HepG2 (cell line): ENCODE measurements around the gene BATF. TPM values are rescaled to one million over a fixed set of nuclear protein-coding genes. Genes with fewer than 3 reads are reported as not detected.

ENCODE experiments used
- ATAC-seq: fragments of 200-7000 bp; cut with Tn5 transposase; 3 replicates; pipeline ENCODE4 v1.9.1; 2020; ENCODE audit warnings: mild to moderate bottlenecking, moderate library complexity
- BruUV-seq: library from RNA; stranded (reverse); fragments of 400-500 nt; replicated peaks from 2 replicates; lab custom pipeline; 2021; lab: Mats Ljungman, UMichigan
- CTCF ChIA-PET: fragments of 300-600 bp; formaldehyde crosslinking; extraction: SDS; loops from one replicate; lab custom pipeline; 2021; ENCODE audit warnings: low total read pairs, inconsistent platforms, low intra/inter-chr PET ratio; lab: Yijun Ruan, JAX
- POLR2A ChIA-PET: fragments of 350-600 bp; sonication (Branson Sonifier 250); formaldehyde crosslinking; loops from one replicate; lab custom pipeline; 2020; ENCODE audit warnings: antibody characterized with exemption, inconsistent platforms; lab: Yijun Ruan, JAX
- DNase-seq: peaks from one replicate; pipeline ENCODE4 v3.0.0-alpha.2; 2015; ENCODE audit warnings: low spot score
- FAIRE-seq: peaks from 3 replicates; lab custom pipeline; 2011; peaks lifted over from hg19 to GRCh38; lab: Jason Lieb, UNC
- H2AFZ ChIP-seq: one replicate; pipeline ENCODE4 v1.6.1; 2011; ENCODE audit warnings: low read length, inconsistent platforms
- H3K27ac ChIP-seq: fragments of 300-600 bp; 3 replicates; pipeline ENCODE4 v1.8.0; 2011; ENCODE audit warnings: mixed run types, mild to moderate bottlenecking, mixed read lengths, low read length, inconsistent platforms; ENCODE audit not compliant: insufficient read depth; ENCODE audit errors: extremely low read length
- H3K27me3 ChIP-seq, 2 experiments: fragments of 200-600 bp in 1 of 2; 2 replicates in 1 of 2; 3 replicates in 1 of 2; pipeline versions ENCODE4 v1.6.0 to v1.8.0; 2011; ENCODE audit warnings: low read length in 2 of 2, mild to moderate bottlenecking in 2 of 2, moderate library complexity in 2 of 2, inconsistent platforms in 1 of 2; ENCODE audit not compliant: insufficient read depth in 2 of 2, control insufficient read depth in 1 of 2
- H3K36me3 ChIP-seq, 2 experiments: fragments of 200-600 bp in 1 of 2; replicated peaks in 1 of 2; 2 replicates in 1 of 2; 3 replicates in 1 of 2; pipeline versions ENCODE4 v1.5.1 to v1.8.0; 2011; ENCODE audit warnings: low read length in 2 of 2, inconsistent platforms in 1 of 2; ENCODE audit not compliant: insufficient read depth in 2 of 2, control insufficient read depth in 1 of 2
- H3K4me1 ChIP-seq: 2 replicates; pipeline ENCODE4 v1.5.1; 2012; ENCODE audit warnings: low read length, inconsistent platforms; ENCODE audit not compliant: insufficient read depth
- H3K4me2 ChIP-seq: 2 replicates; pipeline ENCODE4 v1.6.0; 2011; ENCODE audit warnings: low read depth, low read length, inconsistent platforms
- H3K4me3 ChIP-seq, 3 experiments: fragments of 200-600 bp in 1 of 3; sonication (generic), shearing (Covaris generic) in 1 of 3; replicated peaks in 1 of 3; 2 replicates each; pipeline ENCODE4 v1.5.1; 2011 to 2016; ENCODE audit warnings: low read length in 3 of 3, inconsistent platforms in 2 of 3, low read depth in 2 of 3, mild to moderate bottlenecking in 2 of 3, control low read depth in 1 of 3, mixed read lengths in 1 of 3; ENCODE audit not compliant: insufficient read depth in 1 of 3
- H3K79me2 ChIP-seq: one replicate; pipeline ENCODE4 v1.6.1; 2011; ENCODE audit warnings: low read length, inconsistent platforms; ENCODE audit not compliant: insufficient read depth
- H3K9ac ChIP-seq: 2 replicates; pipeline ENCODE4 v1.6.0; 2011; ENCODE audit warnings: mild to moderate bottlenecking, low read depth, low read length, inconsistent platforms; ENCODE audit not compliant: insufficient read depth
- H3K9me3 ChIP-seq: 2 replicates; pipeline ENCODE4 v1.5.1; 2012; ENCODE audit warnings: mild to moderate bottlenecking, low read length
- H4K20me1 ChIP-seq: 2 replicates; pipeline ENCODE4 v1.6.0; 2011; ENCODE audit warnings: inconsistent platforms, mild to moderate bottlenecking, low read length, moderate library complexity; ENCODE audit not compliant: insufficient read depth
- BCL3 ChIP-seq: sonication (generic); formaldehyde crosslinking; IDR thresholded peaks from 2 replicates; pipeline ENCODE4 v1.5.1; 2020; ENCODE audit warnings: mild to moderate bottlenecking, missing genetic modification reagents, moderate library complexity
- FOXM1 ChIP-seq: sonication (generic); formaldehyde crosslinking; IDR thresholded peaks from 2 replicates; pipeline ENCODE4 v1.5.0; 2020; ENCODE audit warnings: missing genetic modification reagents
- MAFG ChIP-seq: sonication (generic); formaldehyde crosslinking; IDR thresholded peaks from 2 replicates; pipeline ENCODE4 v1.5.1; 2020; ENCODE audit warnings: mild to moderate bottlenecking, missing genetic modification reagents
- MTA1 ChIP-seq: sonication (generic); formaldehyde crosslinking; IDR thresholded peaks from 2 replicates; pipeline ENCODE4 v1.4.0; 2020; ENCODE audit warnings: missing genetic modification reagents, mild to moderate bottlenecking, borderline replicate concordance
- NCOA5 ChIP-seq: sonication (generic); formaldehyde crosslinking; IDR thresholded peaks from 2 replicates; pipeline ENCODE4 v1.4.0; 2020; ENCODE audit warnings: missing genetic modification reagents
- PCBP1 ChIP-seq: fragments of 200-400 bp; formaldehyde crosslinking; IDR thresholded peaks from 2 replicates; pipeline ENCODE4 v1.6.1; 2017; ENCODE audit warnings: mild to moderate bottlenecking, low read depth, low read length, borderline replicate concordance
- POLR2A ChIP-seq, 2 experiments: IDR thresholded peaks; 2 replicates each; pipeline ENCODE4 v1.6.1; 2011; ENCODE audit warnings: low read depth in 2 of 2, low read length in 2 of 2, mild to moderate bottlenecking in 1 of 2, moderate library complexity in 1 of 2; ENCODE audit not compliant: insufficient read depth in 1 of 2
- RBAK ChIP-seq: sonication (generic); formaldehyde crosslinking; IDR thresholded peaks from 2 replicates; pipeline ENCODE4 v1.5.1; 2020; ENCODE audit warnings: mild to moderate bottlenecking, missing genetic modification reagents
- TCF12 ChIP-seq, 2 experiments: fragments of 450-650 bp in 1 of 2; sonication (generic) in 1 of 2; formaldehyde crosslinking in 1 of 2; IDR thresholded peaks; 2 replicates each; pipeline versions ENCODE4 v1.6.1 to v1.8.0; 2017 to 2022; ENCODE audit warnings: antibody characterized with exemption in 1 of 2, mild to moderate bottlenecking in 1 of 2, missing genetic modification reagents in 1 of 2, moderate library complexity in 1 of 2
- ZMAT5 ChIP-seq: sonication (generic); formaldehyde crosslinking; IDR thresholded peaks from 2 replicates; pipeline ENCODE4 v1.5.0; 2020; ENCODE audit warnings: mild to moderate bottlenecking, low read depth, missing genetic modification reagents, borderline replicate concordance
- ZNF496 ChIP-seq: sonication (generic); formaldehyde crosslinking; IDR thresholded peaks from 2 replicates; pipeline ENCODE4 v1.8.1; 2023; ENCODE audit warnings: mild to moderate bottlenecking, moderate library complexity, missing genetic modification reagents; ENCODE audit not compliant: insufficient replicate concordance
- WGBS: methylation state at CpG from one replicate; pipeline ENCODE4 v1.1.6; 2017; ENCODE audit warnings: low lambda C conversion rate; 5-methylcytosine and 5-hydroxymethylcytosine counted together
- in situ Hi-C: cut with HindIII; loops from 2 replicates; pipeline ENCODE4 v1.10.0; 2017; ENCODE audit warnings: low pct_unique_long_range_greater_than_20kb; ENCODE audit not compliant: extremely low pct_ligation_motif_present
- intact Hi-C: fragments of 100-400 bp; cut with micrococcal nuclease; formaldehyde crosslinking; loops from one replicate; pipeline ENCODE4 v1.10.0; 2022; ENCODE audit not compliant: unreplicated experiment
- polyA plus RNA-seq, 8 experiments: library from polyadenylated mRNA; depleted of rRNA in 3 of 8; stranded (reverse) in 7 of 8; unstranded in 1 of 8; fragments of >200 nt; fragmentation: Illumina TruSeq in 4 of 8; extraction: Trizol in 4 of 8; gene quantifications; 2 replicates each; pipeline versions ENCODE4 v1.2.1 to v1.2.3, GENCODE V29; 2011 to 2016; ENCODE audit warnings: low read depth in 4 of 8, missing spikeins in 1 of 8, mixed read lengths in 1 of 8; ENCODE audit not compliant: insufficient read depth in 1 of 8
- total RNA-seq, 5 experiments: library from RNA; depleted of rRNA; stranded (reverse); fragments of >200 nt; fragmentation: Illumina TruSeq; extraction: Trizol; gene quantifications; 2 replicates each; pipeline ENCODE4 v1.2.3, GENCODE V29; 2016; ENCODE audit warnings: low read depth in 1 of 5
- TF ChIP-seq, protein P1 (sequence below): sonication (generic); formaldehyde crosslinking; IDR thresholded peaks from 2 replicates; pipeline ENCODE4 v1.4.0; 2020; ENCODE audit warnings: missing genetic modification reagents, borderline replicate concordance
- TF ChIP-seq, protein P2 (sequence below): sonication (generic); formaldehyde crosslinking; IDR thresholded peaks from 2 replicates; pipeline ENCODE4 v1.4.0; 2020; ENCODE audit warnings: missing genetic modification reagents, low read depth, mild to moderate bottlenecking, borderline replicate concordance
- TF ChIP-seq, protein P3 (sequence below): sonication (generic); formaldehyde crosslinking; conservative IDR thresholded peaks from 2 replicates; pipeline ENCODE4 v1.4.0; 2020; ENCODE audit warnings: missing genetic modification reagents

BATF gene
- total and polyA plus RNA-seq, 2 of the 13 experiments (the other 11 are each of a cell fraction or from before 2014, with no cell fraction given): 0.22 to 0.37 TPM

DNA sequence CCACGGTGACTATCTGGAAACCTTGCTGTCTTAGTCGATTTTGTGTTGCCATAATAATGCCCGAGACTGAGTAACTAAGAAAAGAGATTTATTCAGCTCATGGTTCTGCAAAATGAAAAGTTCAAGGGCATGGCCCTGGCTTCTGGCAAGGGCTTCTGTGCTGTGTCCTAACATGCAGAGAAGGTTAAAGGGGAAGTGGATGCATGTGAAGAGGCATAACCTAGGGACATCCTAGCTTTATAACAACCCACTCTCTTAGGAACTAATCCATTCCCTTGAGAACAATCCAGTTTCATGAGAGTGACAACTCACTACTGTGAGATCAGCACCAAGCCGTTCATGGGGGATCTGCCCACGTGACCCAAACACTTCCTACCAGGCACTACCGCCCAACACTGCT lies 67.7 kb downstream of the BATF start:
- Histone ChIP-seq H3K27me3 (no peaks in the 10 kb centered on the region), H4K20me1 (no peaks in the 10 kb centered on the region), H3K4me3 (no peak overlapping the region), H3K27ac (no peak overlapping the region), H2AFZ (no peak overlapping the region), H3K79me2 (no peaks in the 10 kb centered on the region), H3K9me3 (peaks cover 6% of the 10 kb centered on the region), H3K36me3 (peaks cover 3 to 4% of the 10 kb centered on the region in 2 experiments; a peak in 3 of 5 replicates), H3K9ac (no peak overlapping the region), H3K4me2 (no peak overlapping the region), H3K4me1 (peaks cover 18% of the 10 kb centered on the region; the same call in 1 of the 2 replicates)
- CTCF ChIA-PET: no interaction called here
- DNase-seq (no peak), ATAC-seq (no peak), FAIRE-seq (no peak)
- in situ Hi-C loops: no loop called here
- TF ChIP-seq POLR2A (IDR thresholded peaks at IDR 0.05; ENCODE audit: insufficient read depth in 1 of 2, low read depth in 2 of 2, low read length in 2 of 2) (no peak), NCOA5 (no peak), ZNF496 (CRISPR knock-in tag) (no peak), FOXM1 (no peak), MTA1 (no peak), TCF12 (IDR thresholded peaks at IDR 0.05) (no peak), TCF12 (CRISPR knock-in tag; IDR thresholded peaks at IDR 0.05) (no peak), RBAK (CRISPR knock-in tag) (no peak), BCL3 (CRISPR knock-in tag) (no peak), PCBP1 (no peak), MAFG (CRISPR knock-in tag) (no peak), ZMAT5 (CRISPR knock-in tag) (no peak)
- TF ChIP-seq, protein P1, sequence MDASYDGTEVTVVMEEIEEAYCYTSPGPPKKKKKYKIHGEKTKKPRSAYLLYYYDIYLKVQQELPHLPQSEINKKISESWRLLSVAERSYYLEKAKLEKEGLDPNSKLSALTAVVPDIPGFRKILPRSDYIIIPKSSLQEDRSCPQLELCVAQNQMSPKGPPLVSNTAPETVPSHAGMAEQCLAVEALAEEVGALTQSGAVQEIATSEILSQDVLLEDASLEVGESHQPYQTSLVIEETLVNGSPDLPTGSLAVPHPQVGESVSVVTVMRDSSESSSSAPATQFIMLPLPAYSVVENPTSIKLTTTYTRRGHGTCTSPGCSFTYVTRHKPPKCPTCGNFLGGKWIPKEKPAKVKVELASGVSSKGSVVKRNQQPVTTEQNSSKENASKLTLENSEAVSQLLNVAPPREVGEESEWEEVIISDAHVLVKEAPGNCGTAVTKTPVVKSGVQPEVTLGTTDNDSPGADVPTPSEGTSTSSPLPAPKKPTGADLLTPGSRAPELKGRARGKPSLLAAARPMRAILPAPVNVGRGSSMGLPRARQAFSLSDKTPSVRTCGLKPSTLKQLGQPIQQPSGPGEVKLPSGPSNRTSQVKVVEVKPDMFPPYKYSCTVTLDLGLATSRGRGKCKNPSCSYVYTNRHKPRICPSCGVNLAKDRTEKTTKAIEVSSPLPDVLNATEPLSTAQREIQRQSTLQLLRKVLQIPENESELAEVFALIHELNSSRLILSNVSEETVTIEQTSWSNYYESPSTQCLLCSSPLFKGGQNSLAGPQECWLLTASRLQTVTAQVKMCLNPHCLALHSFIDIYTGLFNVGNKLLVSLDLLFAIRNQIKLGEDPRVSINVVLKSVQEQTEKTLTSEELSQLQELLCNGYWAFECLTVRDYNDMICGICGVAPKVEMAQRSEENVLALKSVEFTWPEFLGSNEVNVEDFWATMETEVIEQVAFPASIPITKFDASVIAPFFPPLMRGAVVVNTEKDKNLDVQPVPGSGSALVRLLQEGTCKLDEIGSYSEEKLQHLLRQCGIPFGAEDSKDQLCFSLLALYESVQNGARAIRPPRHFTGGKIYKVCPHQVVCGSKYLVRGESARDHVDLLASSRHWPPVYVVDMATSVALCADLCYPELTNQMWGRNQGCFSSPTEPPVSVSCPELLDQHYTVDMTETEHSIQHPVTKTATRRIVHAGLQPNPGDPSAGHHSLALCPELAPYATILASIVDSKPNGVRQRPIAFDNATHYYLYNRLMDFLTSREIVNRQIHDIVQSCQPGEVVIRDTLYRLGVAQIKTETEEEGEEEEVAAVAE (CRISPR knock-in tag): no peak
- TF ChIP-seq, protein P2, sequence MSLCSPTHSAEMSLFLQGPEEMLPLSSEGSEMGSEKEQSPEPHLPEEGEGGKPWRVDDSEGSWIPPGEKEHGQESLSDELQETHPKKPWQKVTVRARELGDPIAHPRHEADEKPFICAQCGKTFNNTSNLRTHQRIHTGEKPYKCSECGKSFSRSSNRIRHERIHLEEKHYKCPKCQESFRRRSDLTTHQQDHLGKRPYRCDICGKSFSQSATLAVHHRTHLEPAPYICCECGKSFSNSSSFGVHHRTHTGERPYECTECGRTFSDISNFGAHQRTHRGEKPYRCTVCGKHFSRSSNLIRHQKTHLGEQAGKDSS (CRISPR knock-in tag): no peak
- TF ChIP-seq, protein P3, sequence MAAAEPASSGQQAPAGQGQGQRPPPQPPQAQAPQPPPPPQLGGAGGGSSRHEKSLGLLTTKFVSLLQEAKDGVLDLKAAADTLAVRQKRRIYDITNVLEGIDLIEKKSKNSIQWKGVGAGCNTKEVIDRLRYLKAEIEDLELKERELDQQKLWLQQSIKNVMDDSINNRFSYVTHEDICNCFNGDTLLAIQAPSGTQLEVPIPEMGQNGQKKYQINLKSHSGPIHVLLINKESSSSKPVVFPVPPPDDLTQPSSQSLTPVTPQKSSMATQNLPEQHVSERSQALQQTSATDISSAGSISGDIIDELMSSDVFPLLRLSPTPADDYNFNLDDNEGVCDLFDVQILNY (CRISPR knock-in tag): no peak
- BruUV-seq: no TSS peak
- WGBS: 93% methylated on average over 6 of the region's 6 CpGs
- POLR2A ChIA-PET: no interaction called here
- intact Hi-C loops: no loop called here
